Keratinocyte (primary cell): Measurements from ENCODE around the gene IST1.

Experiments
- CTCF ChIP-seq, 3 experiments: IDR thresholded peaks in 1 of 3; conservative IDR thresholded peaks in 1 of 3; optimal IDR thresholded peaks in 1 of 3; 2 replicates in 2 of 3; 3 replicates in 1 of 3; pipeline versions ENCODE3 to v1.5.1; 2011; ENCODE audit warnings: low read length in 3 of 3, mild to moderate bottlenecking in 3 of 3, moderate library complexity in 2 of 3, control low read depth in 1 of 3, inconsistent platforms in 1 of 3; ENCODE audit not compliant: insufficient read depth in 2 of 3; ENCODE audit errors: extremely low read depth in 1 of 3
- EZH2 ChIP-seq: IDR thresholded peaks from one replicate; pipeline ENCODE4 v1.6.1; 2012; ENCODE audit warnings: inconsistent platforms, mild to moderate bottlenecking, low read length, moderate library complexity

DNA sequence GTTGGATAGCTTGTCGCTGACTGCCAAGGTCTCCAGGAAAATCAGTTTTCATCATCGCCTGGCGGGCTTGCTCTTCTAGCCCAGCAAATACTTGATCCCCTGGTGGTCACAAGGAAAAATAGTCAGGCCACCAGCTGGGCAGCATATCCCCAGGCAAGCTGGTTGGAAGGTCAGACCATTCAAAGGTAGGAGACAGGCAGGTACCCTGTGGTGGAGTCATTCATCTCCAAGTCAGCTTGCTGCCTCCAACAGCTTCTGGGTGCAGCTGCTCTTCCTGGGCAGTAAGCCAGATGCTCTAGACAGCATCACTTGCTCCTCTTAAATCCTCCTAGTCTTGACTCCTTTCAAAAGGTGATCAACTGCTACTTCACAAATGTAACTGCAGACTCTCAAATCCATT lies 27.4 kb upstream of the IST1 start:
- no peak for TF ChIP-seq CTCF (optimal IDR thresholded peaks at IDR 0.05 in 1 of 3, IDR thresholded peaks at IDR 0.05 in 1 of 3, conservative IDR thresholded peaks at IDR 0.05 in 1 of 3; ENCODE audit: extremely low read depth in 1 of 3, insufficient read depth in 2 of 3, low read length in 3 of 3)
- no peak for TF ChIP-seq EZH2
